IPS DF 4.7 (cell line): ENCODE data around the gene APIP.

ENCODE experiments used
- DNase-seq: peaks from one replicate; pipeline ENCODE4 v3.0.0-alpha.2; 2013; ENCODE audit warnings: low spot score; ENCODE audit errors: extremely low read depth

Gene APIP

DNA sequence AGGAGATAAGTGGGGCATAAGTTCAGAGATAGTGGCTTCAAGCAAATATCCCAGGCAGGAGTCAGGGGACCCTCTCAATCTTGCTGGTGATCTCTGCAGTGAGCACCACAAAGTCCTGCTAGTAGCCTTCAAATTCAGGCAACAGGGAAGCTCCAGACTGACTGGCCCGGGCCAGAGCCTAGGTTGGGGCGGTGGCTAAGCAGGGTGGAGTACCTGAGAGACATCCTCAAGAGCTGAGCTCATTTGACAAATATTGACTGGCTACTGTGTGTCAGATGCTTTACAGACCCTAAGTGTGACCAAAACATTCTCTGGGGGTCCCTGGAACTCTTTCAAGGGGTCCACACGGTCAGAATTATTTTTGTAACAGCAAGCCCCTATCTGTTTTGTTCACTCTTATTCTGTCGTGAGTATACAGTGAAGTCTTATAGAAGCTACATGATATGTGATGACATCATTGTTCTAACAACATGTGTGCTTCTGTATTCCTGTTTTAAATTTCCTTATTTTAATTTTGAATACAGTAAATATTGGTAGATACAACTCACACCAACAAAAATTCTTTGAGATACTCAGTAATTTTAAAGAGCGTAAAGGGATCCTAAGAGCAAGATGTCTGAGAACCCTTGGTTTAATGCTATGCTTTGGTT lies 71.6 kb downstream of the APIP start:
- no peak for DNase-seq

DNA sequence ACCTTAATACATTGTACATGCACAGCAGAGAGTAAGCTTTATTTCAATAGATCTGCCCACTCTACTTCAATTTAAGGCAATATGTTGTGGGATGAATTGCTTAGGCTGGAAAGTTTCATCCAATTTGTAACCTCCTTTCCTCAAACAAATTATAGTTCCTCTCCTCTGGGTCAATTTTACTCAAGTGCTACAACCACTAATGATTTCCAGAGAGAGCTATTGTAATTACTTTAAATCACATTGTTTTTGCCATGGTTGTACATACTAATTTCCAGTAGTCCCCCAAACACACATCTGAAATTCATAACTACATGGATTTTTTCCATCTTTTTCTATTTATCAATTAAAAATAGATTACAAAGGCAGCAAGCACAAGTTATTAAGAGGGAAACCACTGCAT lies 72.9 kb downstream of the APIP start:
- no peak for DNase-seq

DNA sequence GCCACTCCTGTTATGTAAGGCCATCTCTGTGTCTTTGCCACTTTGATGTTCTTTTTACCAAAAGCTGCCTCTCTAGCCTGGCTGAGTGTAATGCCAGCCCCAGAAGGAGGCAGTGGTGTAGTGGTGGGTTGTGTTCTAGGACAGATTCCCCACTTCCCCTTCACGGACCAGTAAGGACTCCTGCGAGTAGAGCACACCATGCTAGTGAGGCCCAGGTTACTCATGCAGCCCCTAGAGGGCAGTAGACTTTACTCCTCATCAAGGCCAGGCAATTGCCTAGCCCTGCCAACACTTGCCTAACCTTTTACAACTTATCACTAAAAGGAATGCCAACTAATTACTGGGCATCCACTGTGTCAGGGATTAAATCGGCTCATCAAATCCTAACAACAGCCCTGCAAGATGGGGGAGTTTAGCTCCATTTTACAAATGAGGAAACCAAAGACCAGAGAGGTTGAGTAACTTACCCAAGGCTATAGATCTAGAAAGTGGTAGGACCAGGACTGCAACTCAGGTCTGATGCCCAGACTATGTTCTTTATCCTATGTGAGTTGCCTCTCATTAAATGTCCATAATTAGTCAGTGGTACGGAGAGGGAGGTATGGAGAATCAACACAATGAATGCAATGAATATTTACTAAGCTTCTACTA lies 75.3 kb downstream of the APIP start:
- no peak for DNase-seq

DNA sequence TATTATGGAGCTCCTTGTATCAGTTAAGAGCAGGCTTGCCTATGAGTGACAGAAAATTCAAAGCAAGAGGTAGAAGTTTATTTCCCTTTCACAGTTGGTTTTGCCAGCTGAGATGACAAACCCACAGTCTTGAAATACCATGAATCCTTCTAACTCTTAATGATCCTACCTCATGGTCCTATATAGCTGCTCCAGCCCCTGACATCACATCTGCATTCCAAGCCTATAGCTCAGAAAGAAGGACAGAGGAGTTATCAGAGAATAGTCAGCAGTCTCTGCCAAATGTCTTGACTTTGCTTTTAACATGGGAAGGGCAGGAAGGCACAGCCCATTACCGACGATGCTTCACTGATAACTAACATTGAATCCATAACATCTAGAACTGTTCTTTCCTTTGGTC lies 76.2 kb downstream of the APIP start:
- DNase-seq: no peak

GRCh38 chr11:34836958-34837856 lies 79.0 kb downstream of the APIP start:
- DNase-seq: no peak

GRCh38 chr11:34833602-34834001 lies 82.6 kb downstream of the APIP start:
- no peak for DNase-seq
